RWPE2 (cell line): ENCODE results near the gene ASIC2.

Experiments
- ATAC-seq: fragments of 200-7000 bp; cut with Tn5 transposase; 3 replicates; pipeline ENCODE4 v1.9.1; 2021; ENCODE audit warnings: low read depth
- DNase-seq: peaks from one replicate; pipeline ENCODE4 v3.0.0-alpha.2; 2020; ENCODE audit warnings: low spot score
- H3K27ac ChIP-seq: fragments of 450-650 bp; 2 replicates; pipeline ENCODE4 v1.5.1; 2017; ENCODE audit warnings: mild to moderate bottlenecking; ENCODE audit not compliant: poor library complexity, severe bottlenecking
- H3K27me3 ChIP-seq: fragments of 250-450 bp; sonication (Bioruptor Pico); 2 replicates; pipeline ENCODE4 v1.5.1; 2021; ENCODE audit warnings: mild to moderate bottlenecking, moderate library complexity; ENCODE audit not compliant: insufficient read depth, poor library complexity, severe bottlenecking
- H3K36me3 ChIP-seq: fragments of 250-450 bp; sonication (Bioruptor Pico); 2 replicates; pipeline ENCODE4 v1.5.1; 2020; ENCODE audit warnings: low read depth, mild to moderate bottlenecking, moderate library complexity
- H3K4me1 ChIP-seq: fragments of 250-450 bp; sonication (Bioruptor Pico); 2 replicates; pipeline ENCODE4 v1.5.1; 2021; ENCODE audit warnings: mild to moderate bottlenecking, moderate library complexity; ENCODE audit not compliant: insufficient read depth, poor library complexity, severe bottlenecking
- H3K4me3 ChIP-seq: fragments of 250-450 bp; sonication (Bioruptor Pico); 2 replicates; pipeline ENCODE4 v1.5.1; 2021; ENCODE audit warnings: mild to moderate bottlenecking, moderate library complexity; ENCODE audit not compliant: severe bottlenecking
- H3K9me3 ChIP-seq: fragments of 250-450 bp; sonication (Bioruptor Pico); 2 replicates; pipeline ENCODE4 v1.5.1; 2021; ENCODE audit warnings: mild to moderate bottlenecking, moderate library complexity; ENCODE audit not compliant: severe bottlenecking
- TF ChIP-seq, protein P1 (sequence below): fragments of 450-650 bp; IDR thresholded peaks from one replicate; pipeline ENCODE4 v1.5.1; 2017; ENCODE audit warnings: mild to moderate bottlenecking, moderate library complexity; ENCODE audit not compliant: poor library complexity, severe bottlenecking

The ASIC2 gene

DNA sequence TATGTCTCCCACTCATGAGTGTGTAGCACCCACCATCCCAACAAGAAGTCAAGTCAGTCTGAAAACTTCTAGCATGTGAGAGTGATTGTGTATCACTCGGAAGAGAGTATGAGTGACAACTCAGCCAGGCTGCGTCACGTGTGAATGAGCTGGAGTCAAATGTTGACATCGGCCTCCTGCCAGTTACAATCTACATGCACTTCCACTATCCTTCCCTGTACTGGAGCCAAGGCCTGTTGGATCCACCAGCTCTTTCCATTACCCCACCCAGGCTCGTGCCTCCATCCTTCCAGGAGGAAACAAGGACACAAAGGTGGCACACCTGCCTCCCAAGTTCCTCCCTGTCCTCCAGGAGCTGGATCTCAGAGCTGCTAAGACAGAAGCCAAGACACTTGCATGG lies 64.5 kb downstream of the ASIC2 start:
- Histone ChIP-seq H3K27ac (no peak overlapping the region), H3K9me3 (no peaks in the 10 kb centered on the region), H3K4me3 (no peak overlapping the region), H3K4me1 (no peaks in the 10 kb centered on the region), H3K36me3 (no peaks in the 10 kb centered on the region), H3K27me3 (no peaks in the 10 kb centered on the region)
- ATAC-seq = no peak
- TF ChIP-seq, protein P1, sequence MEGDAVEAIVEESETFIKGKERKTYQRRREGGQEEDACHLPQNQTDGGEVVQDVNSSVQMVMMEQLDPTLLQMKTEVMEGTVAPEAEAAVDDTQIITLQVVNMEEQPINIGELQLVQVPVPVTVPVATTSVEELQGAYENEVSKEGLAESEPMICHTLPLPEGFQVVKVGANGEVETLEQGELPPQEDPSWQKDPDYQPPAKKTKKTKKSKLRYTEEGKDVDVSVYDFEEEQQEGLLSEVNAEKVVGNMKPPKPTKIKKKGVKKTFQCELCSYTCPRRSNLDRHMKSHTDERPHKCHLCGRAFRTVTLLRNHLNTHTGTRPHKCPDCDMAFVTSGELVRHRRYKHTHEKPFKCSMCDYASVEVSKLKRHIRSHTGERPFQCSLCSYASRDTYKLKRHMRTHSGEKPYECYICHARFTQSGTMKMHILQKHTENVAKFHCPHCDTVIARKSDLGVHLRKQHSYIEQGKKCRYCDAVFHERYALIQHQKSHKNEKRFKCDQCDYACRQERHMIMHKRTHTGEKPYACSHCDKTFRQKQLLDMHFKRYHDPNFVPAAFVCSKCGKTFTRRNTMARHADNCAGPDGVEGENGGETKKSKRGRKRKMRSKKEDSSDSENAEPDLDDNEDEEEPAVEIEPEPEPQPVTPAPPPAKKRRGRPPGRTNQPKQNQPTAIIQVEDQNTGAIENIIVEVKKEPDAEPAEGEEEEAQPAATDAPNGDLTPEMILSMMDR = no peak
- no peak for DNase-seq

DNA sequence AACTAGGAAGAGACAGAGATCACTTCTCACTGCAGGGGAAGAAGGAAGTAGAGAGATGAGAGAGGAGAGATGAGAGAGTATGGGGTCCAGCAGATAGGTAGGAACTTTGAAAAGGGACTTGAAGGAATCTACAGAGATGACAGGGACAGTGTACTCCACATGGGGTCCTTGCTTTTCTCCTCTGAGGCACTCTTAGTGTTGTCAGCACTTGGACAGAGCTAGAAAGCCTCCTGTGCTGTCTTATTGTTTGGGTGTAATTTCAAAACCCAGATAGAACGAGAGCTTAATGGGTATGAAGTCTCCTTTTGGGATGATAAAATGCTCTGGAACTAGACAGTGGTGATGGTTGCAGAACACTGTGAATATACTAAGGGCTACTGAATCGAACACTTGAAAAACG lies 65.2 kb downstream of the ASIC2 start:
- TF ChIP-seq, protein P1 = no peak
- no peak overlapping the region for H3K27ac ChIP-seq
- DNase-seq (no peak), ATAC-seq (no peak)
- no peak overlapping the region for H3K4me3 ChIP-seq
- no peaks in the 10 kb centered on the region for H3K36me3 ChIP-seq
- H3K27me3 ChIP-seq = no peaks in the 10 kb centered on the region
- H3K9me3 ChIP-seq = no peaks in the 10 kb centered on the region
- no peaks in the 10 kb centered on the region for H3K4me1 ChIP-seq

DNA sequence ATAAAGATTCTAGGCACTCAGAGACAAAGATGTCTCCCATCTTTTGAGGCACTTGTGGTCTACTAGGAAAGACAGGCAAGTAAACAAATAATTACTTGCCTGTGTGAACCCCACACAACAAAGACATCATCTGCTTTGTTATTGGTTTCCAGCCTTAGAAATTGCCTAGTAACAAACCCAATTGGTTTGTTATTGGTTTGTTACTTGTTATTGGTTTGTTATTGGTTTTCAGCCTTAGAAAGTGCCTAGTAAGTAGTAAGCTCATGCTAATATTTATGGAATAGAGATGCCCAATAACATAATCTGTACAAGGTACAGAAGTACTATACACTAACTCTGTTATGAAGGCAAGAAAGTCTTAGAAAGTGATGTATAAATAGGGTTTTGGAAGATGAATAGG lies 67.1 kb downstream of the ASIC2 start:
- H3K27ac ChIP-seq = no peak overlapping the region
- no peak for ATAC-seq
- TF ChIP-seq, protein P1 = no peak
- H3K27me3 ChIP-seq = no peaks in the 10 kb centered on the region
- H3K9me3 ChIP-seq = no peaks in the 10 kb centered on the region
- DNase-seq = no peak
- no peak overlapping the region for H3K4me3 ChIP-seq
- no peaks in the 10 kb centered on the region for H3K4me1 ChIP-seq
- H3K36me3 ChIP-seq = no peaks in the 10 kb centered on the region

DNA sequence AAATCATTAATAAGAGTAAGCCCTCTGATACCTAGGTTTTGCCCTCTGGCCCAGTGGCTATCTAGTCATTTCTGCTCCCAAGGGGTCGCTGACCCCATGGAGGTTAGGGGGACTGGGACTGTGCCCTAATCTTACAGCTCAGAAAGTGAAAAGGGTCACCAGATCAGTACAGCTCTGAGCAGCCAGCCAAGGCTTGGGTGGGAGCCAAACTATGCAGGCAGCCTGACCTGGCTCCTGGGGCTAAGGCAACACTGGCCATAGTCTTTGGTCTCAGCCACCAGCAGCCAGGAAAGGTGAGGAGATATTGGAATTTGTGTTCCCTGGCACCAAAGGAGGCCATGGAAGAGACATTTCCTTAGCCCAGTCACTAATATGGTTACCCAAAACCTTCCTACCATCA lies 67.6 kb downstream of the ASIC2 start:
- H3K27ac ChIP-seq = no peak overlapping the region
- no peaks in the 10 kb centered on the region for H3K36me3 ChIP-seq
- H3K4me1 ChIP-seq = no peaks in the 10 kb centered on the region
- TF ChIP-seq, protein P1 = no peak
- no peaks in the 10 kb centered on the region for H3K9me3 ChIP-seq
- no peak overlapping the region for H3K4me3 ChIP-seq
- no peak for ATAC-seq
- no peaks in the 10 kb centered on the region for H3K27me3 ChIP-seq
- DNase-seq = no peak

DNA sequence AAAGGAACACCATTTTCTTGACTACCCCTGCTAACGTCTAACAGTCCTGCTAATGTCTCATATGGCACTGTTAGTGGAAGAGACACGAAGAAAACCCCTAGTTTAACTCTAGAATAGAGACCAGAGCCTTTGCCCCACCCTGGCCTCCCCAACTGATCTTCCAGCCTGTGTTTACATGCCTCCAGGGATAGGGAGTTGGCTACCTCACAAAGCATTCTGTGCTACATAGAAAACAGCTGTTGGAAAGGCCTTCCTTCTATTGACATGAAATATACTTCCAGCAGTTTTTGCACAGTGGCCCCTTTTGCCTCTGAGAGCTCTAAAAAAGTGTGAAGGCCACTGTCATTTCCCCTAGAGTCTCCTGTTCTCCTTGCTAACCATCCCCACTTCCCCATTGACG lies 73.1 kb downstream of the ASIC2 start:
- ATAC-seq (no peak), DNase-seq (no peak)
- Histone ChIP-seq H3K4me1 (no peaks in the 10 kb centered on the region), H3K9me3 (no peaks in the 10 kb centered on the region), H3K4me3 (no peak overlapping the region), H3K36me3 (no peaks in the 10 kb centered on the region), H3K27me3 (no peaks in the 10 kb centered on the region), H3K27ac (no peak overlapping the region)
- TF ChIP-seq, protein P1 = no peak
